Measurements from ENCODE around the gene GRIN1.
A peak's percentile ranks its signal among the peaks of the same experiment; 100 is the strongest.

GRIN1 gene

GRCh38 chr9:137201205-137201868 is 62.4 kb downstream of the GRIN1 start:
- CTCF ChIA-PET: interaction anchor here (0.9 to 1.4 kb wide), 8 partner anchors 9 to 172 kb away, joined by 3 to 7 read pairs (median 4); partner anchors contain the start of gene RNF208
- TF ChIP-seq, protein P1, sequence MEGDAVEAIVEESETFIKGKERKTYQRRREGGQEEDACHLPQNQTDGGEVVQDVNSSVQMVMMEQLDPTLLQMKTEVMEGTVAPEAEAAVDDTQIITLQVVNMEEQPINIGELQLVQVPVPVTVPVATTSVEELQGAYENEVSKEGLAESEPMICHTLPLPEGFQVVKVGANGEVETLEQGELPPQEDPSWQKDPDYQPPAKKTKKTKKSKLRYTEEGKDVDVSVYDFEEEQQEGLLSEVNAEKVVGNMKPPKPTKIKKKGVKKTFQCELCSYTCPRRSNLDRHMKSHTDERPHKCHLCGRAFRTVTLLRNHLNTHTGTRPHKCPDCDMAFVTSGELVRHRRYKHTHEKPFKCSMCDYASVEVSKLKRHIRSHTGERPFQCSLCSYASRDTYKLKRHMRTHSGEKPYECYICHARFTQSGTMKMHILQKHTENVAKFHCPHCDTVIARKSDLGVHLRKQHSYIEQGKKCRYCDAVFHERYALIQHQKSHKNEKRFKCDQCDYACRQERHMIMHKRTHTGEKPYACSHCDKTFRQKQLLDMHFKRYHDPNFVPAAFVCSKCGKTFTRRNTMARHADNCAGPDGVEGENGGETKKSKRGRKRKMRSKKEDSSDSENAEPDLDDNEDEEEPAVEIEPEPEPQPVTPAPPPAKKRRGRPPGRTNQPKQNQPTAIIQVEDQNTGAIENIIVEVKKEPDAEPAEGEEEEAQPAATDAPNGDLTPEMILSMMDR (IDR thresholded peaks at IDR 0.05; ENCODE audit: insufficient read depth, low read length, missing control alignments): no peak
- no peak for DNase-seq (ENCODE audit: low read depth, low spot score)
- POLR2A ChIA-PET: interaction anchor here (0.6 to 1.7 kb wide), 9 partner anchors 8 to 41 kb away, joined by 3 to 12 read pairs (median 3); partner anchors contain the start of genes ANAPC2 and TUBB4B
- peak overlapping the region; percentile 79 for H3K4me3 ChIP-seq (ENCODE audit: low read depth, low read length)

DNA sequence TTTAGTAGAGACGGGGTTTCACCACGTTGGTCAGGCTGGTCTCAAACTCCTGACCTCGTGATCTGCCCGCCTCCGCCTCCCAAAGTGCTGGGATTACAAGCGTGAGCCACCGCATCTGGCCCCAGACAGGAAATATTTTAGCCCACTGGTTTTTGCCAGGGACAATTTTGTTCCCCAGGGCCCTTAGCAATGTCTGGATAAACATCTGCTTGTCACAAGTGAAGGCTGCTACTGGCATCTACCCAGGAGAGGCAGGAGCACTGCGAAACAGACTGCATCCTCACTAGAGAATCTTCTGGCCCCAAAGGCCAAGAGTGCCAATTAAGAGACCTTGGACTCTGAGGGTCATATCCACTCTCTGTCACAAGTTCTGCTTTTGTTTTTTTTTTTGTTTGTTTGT is 64.0 kb downstream of the GRIN1 start:
- H3K4me3 ChIP-seq (ENCODE audit: low read depth, low read length): no peak overlapping the region
- DNase-seq (ENCODE audit: low read depth, low spot score): no peak
- POLR2A ChIA-PET: interaction anchor here (1.0 to 1.2 kb wide), 2 partner anchors 14 to 20 kb away, joined by 3 read pairs; partner anchors contain the start of genes ANAPC2 and SSNA1
- CTCF ChIA-PET: interaction anchor here (1.8 to 2.7 kb wide), 2 partner anchors 24 to 35 kb away, joined by 9 to 10 read pairs; partner anchors contain the start of gene RNF224
- TF ChIP-seq, protein P1 (IDR thresholded peaks at IDR 0.05; ENCODE audit: insufficient read depth, low read length, missing control alignments): no peak

DNA sequence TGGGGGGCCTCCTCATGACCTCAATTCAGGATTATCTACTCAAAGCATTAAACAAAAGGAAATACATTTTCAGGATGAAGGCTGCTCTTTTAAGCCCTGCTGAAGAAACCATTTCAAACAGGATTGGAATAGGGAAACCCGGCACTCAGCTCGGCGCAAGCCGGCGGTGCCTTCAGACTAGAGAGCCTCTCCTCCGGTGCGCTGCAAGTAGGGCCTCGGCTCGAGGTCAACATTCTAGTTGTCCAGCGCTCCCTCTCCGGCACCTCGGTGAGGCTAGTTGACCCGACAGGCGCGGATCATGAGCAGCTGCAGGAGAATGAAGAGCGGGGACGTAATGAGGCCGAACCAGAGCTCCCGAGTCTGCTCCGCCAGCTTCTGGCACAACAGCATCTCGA is 65.8 kb downstream of the GRIN1 start:
- ChIA-PET CTCF (interaction anchor here (1.0 to 2.7 kb wide), 8 partner anchors 8 to 77 kb away, joined by 3 to 10 read pairs (median 3); partner anchors contain the start of genes ANAPC2, RNF224 and SSNA1), POLR2A (interaction anchor here (0.7 to 2.5 kb wide), 4 partner anchors 16 to 140 kb away, joined by 4 to 9 read pairs (median 5); partner anchors contain the start of gene TUBB4B)
- TF ChIP-seq, protein P1 (IDR thresholded peaks at IDR 0.05; ENCODE audit: insufficient read depth, low read length, missing control alignments): no peak
- peak overlapping the region; percentile 94 for H3K4me3 ChIP-seq (ENCODE audit: low read depth, low read length)
- no peak for DNase-seq (ENCODE audit: low read depth, low spot score)

DNA sequence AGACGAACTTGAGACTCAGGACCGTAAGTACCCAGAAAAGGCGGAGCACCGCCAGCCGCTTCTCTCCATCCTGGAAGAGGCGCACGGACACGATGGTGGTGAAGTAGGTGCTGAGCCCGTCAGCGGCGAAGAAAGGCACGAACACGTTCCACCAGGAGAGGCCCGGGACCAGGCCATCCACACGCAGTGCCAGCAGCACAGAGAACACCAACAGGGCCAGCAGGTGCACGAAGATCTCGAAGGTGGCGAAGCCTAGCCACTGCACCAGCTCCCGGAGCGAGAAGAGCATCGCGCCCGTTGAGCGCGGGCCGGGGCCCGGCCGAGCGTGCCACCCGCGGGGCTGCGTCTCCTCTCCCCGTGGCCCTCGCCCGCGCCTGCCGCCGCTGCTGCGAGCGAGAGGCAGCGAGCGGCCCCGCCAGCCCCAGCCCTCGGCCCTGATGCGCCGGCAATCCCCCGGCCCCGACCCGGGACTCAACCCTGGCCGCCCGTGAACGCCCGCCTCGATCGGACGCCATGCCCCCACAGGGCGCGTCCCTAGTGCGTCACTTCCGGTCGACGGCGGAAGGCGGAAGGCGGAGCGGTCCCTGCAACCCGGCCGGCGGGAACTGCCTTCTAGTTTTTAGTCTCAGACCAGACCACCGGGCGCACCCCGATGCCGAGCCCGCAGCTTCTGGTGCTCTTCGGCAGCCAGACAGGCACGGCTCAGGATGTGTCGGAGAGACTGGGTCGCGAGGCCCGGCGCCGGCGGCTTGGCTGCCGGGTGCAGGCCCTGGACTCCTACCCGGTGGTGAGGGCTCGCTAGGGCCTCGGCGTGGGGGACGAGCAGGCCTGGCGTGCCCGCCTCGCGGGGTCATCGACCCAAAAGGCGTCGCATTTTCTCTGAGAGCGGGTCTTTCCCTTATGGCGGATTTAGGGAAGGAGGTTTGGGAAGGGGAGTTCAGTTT is 66.4 kb downstream of the GRIN1 start, which contains the start of the genes NDOR1 and TMEM203:
TSS of gene NDOR1 (plus strand) at position 575 of the 944 bp plus-strand sequence. CDS start at position 653, 78 bp downstream.
TSS of gene TMEM203 (minus strand) at position 523 of the 944 bp plus-strand sequence. CDS start at position 289, 234 bp downstream.
- H3K4me3 ChIP-seq (ENCODE audit: low read depth, low read length): peak within 1 kb of the TSS; percentile 94
- CTCF ChIA-PET: interaction anchor here (1.1 to 2.7 kb wide), 6 partner anchors 9 to 78 kb away, joined by 3 to 12 read pairs (median 3); no protein-coding TSS in a partner anchor
- TF ChIP-seq, protein P1 (IDR thresholded peaks at IDR 0.05; ENCODE audit: insufficient read depth, low read length, missing control alignments): no peak
- no peak for DNase-seq (ENCODE audit: low read depth, low spot score)
- POLR2A ChIA-PET: interaction anchor here (0.7 to 2.5 kb wide), 4 partner anchors 16 to 141 kb away, joined by 4 to 9 read pairs (median 5); partner anchors contain the start of gene TUBB4B

DNA sequence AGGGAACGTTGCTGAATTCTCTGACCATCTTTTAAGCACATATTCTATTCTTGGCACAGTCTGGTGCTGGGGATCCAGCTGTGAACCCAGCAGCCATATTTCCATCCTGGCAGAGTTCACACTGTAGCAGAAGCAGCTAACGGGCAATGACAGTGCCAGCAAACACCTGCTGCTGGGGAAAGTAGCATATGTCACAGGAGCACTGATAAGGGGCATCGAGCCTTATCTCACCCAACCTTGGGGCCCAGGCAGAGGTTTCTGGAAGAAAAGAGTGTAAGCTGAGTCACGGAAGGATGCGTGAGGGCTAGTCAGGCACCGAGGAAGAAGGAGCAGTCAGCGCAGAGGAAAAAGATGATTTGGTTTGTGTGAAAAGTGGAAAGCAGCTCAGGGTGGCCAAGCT is 67.6 kb downstream of the GRIN1 start:
- DNase-seq (ENCODE audit: low read depth, low spot score): no peak
- POLR2A ChIA-PET: interaction anchor here (2.5 kb wide), 1 partner anchor 34 kb away, joined by 9 read pairs; the partner anchor contains the start of gene TUBB4B
- CTCF ChIA-PET: interaction anchor here (0.7 to 2.4 kb wide), 7 partner anchors 9 to 177 kb away, joined by 3 to 12 read pairs (median 3); partner anchors contain the start of genes RNF224 and SSNA1
- TF ChIP-seq, protein P1 (IDR thresholded peaks at IDR 0.05; ENCODE audit: insufficient read depth, low read length, missing control alignments): no peak
- peak overlapping the region; percentile 94 for H3K4me3 ChIP-seq (ENCODE audit: low read depth, low read length)

Measured in AG04449 (cell line).